HL-60 (cell line): ENCODE data around the gene MYO7A.

ENCODE experiments used
- DNase-seq, 2 experiments: peaks; one replicate each; pipeline ENCODE4 v3.0.0-alpha.2; 2010 to 2020; ENCODE audit warnings: low read depth in 1 of 2, low spot score in 1 of 2
- H3K27ac ChIP-seq: fragments of 250-450 bp; sonication (Bioruptor Pico); replicated peaks from 2 replicates; pipeline ENCODE4 v1.5.1; 2020; ENCODE audit warnings: mild to moderate bottlenecking, moderate library complexity
- H3K27me3 ChIP-seq: fragments of 250-450 bp; sonication (Bioruptor Pico); 2 replicates; pipeline ENCODE4 v1.5.1; 2021; ENCODE audit warnings: mild to moderate bottlenecking, moderate library complexity; ENCODE audit not compliant: insufficient read depth, poor library complexity, severe bottlenecking
- H3K4me3 ChIP-seq: replicated peaks from 2 replicates; pipeline ENCODE4 v1.5.1; 2011; ENCODE audit warnings: mild to moderate bottlenecking, control low read depth, low read length; ENCODE audit not compliant: insufficient read depth
- GABPA ChIP-seq: IDR thresholded peaks from 2 replicates; pipeline ENCODE4 v1.6.1; 2012; ENCODE audit warnings: low read depth
- POLR2AphosphoS5 ChIP-seq: IDR thresholded peaks from 2 replicates; pipeline ENCODE4 v1.6.1; 2012; ENCODE audit warnings: low read depth
- REST ChIP-seq: IDR thresholded peaks from 2 replicates; pipeline ENCODE4 v1.6.1; 2012; ENCODE audit warnings: low read depth; ENCODE audit not compliant: insufficient replicate concordance
- SPI1 ChIP-seq: IDR thresholded peaks from 2 replicates; pipeline ENCODE4 v1.6.1; 2012; ENCODE audit warnings: low read depth, mild to moderate bottlenecking, borderline replicate concordance
- TF ChIP-seq, protein P1 (sequence below): IDR thresholded peaks from one replicate; pipeline ENCODE4 v1.5.1; 2011; ENCODE audit warnings: low read length, control low read depth, inconsistent platforms; ENCODE audit not compliant: insufficient read depth

Gene MYO7A

DNA sequence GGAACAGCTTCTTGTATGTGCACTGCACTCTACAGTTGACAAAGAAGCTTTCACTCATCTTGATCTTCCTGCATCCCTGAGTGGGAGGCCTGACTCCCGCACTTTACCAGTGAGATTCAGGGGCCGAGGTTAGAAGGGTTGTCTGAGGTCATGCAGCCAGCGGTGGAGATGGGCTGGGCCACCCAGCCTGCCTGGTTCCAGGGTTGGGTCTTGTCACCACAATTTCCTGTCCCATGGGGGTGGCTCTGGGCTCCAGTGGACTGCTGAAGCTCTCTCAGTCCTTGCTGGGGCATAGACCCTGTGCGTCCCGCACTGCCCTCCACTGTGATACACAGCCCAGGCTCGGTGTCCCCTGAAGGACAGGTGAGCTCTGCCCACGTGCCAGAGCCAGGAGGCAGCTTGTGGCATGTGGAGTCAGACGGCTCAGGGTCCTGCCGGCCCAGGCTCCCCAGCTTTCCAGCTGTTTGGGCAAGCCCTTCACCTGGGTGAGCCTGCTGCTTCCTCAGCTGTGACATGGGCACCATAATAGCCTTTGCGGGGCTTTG lies 6.9 kb upstream of the MYO7A start:
- Histone ChIP-seq H3K27me3 (no peaks in the 10 kb centered on the region), H3K27ac (no peak overlapping the region), H3K4me3 (no peak overlapping the region)
- no peak for TF ChIP-seq SPI1
- TF ChIP-seq POLR2AphosphoS5: no peak
- TF ChIP-seq GABPA: no peak
- DNase-seq: no peak

- no peaks in the 10 kb centered on the region for H3K27me3 ChIP-seq
- no peak overlapping the region for H3K27ac ChIP-seq
- no peak for DNase-seq
- H3K4me3 ChIP-seq: no peak overlapping the region
- TF ChIP-seq POLR2AphosphoS5: no peak
Measured at GRCh38 chr11:77121876-77122575, 6.0 kb upstream of the MYO7A start.

DNA sequence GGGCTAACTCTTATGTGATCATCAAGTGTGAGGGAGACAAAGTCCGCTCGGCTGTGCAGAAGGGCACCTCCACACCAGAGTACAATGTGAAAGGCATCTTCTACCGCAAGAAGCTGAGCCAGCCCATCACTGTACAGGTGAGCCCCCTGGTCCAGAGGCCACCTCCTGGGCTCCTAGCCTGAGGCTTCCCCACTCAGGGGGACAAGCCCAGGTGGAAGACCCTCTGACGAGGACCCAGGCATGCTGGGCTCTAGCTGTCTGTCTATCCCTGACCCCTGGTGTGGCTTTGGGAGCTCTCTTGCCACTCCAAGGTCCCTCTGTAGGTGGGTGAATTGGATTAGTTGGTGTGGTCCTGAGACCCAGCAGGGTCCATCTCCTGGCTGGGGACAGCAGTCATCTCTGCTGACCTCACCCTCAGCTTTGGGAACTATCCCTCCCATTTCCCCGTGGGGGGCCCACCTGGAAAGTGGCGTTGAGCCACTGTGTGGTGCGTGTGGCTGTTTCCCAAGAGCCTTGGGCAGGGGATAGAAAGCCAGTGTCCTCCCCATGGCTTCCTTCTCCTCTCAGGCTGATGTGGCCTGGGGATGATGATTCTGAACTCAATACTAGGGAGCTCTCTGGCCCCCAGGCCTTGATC lies 5.4 kb upstream of the MYO7A start:
- Histone ChIP-seq H3K27ac (no peak overlapping the region), H3K4me3 (no peak overlapping the region), H3K27me3 (no peaks in the 10 kb centered on the region)
- DNase-seq: no peak
- TF ChIP-seq SPI1 (no peak), POLR2AphosphoS5 (no peak), GABPA (no peak), REST (no peak)

DNA sequence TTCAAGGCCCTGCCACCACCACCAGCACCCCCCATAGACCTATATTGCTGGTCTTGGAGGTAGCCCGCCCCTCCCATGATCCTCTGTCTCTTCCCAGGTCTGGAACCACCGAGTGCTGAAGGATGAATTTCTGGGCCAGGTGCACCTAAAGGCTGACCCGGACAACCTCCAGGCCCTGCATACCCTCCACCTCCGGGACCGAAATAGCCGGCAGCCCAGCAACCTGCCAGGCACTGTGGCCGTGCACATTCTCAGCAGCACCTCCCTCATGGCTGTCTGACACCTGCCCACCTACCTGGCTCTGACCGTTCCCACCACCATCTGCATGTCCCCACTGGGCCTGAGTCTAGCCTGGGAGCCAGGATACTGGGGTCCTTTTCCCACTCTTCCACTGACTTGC lies 4.5 kb upstream of the MYO7A start:
- Histone ChIP-seq H3K27ac (no peak overlapping the region), H3K27me3 (no peaks in the 10 kb centered on the region), H3K4me3 (no peak overlapping the region)
- TF ChIP-seq SPI1 (no peak), POLR2AphosphoS5 (no peak), REST (no peak), GABPA (no peak)
- TF ChIP-seq, protein P1, sequence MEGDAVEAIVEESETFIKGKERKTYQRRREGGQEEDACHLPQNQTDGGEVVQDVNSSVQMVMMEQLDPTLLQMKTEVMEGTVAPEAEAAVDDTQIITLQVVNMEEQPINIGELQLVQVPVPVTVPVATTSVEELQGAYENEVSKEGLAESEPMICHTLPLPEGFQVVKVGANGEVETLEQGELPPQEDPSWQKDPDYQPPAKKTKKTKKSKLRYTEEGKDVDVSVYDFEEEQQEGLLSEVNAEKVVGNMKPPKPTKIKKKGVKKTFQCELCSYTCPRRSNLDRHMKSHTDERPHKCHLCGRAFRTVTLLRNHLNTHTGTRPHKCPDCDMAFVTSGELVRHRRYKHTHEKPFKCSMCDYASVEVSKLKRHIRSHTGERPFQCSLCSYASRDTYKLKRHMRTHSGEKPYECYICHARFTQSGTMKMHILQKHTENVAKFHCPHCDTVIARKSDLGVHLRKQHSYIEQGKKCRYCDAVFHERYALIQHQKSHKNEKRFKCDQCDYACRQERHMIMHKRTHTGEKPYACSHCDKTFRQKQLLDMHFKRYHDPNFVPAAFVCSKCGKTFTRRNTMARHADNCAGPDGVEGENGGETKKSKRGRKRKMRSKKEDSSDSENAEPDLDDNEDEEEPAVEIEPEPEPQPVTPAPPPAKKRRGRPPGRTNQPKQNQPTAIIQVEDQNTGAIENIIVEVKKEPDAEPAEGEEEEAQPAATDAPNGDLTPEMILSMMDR: no peak
- DNase-seq: no peak

DNA sequence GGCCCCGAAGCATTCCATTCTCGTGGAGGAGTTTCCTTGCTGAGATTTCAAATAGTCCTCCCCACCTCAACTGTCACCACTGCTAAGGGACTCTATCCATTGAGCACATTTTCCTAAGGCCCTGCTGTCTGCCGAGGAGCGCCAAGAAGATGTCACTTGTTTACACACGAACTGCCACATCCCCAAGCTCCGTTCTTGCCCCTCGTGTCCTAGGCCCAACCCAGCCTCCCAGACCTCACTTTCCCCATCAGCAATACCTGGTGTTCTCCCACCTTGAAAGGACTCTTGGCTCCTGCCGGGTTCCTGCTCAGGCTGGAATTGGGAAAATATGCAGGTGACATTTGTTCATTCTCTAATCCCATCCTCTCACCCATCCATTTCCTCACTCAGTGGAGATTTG lies 4.0 kb upstream of the MYO7A start:
- no peaks in the 10 kb centered on the region for H3K27me3 ChIP-seq
- H3K27ac ChIP-seq: no peak overlapping the region
- no peak overlapping the region for H3K4me3 ChIP-seq
- TF ChIP-seq SPI1 (no peak), POLR2AphosphoS5 (no peak), GABPA (no peak), REST (no peak)
- TF ChIP-seq, protein P1: no peak
- DNase-seq: no peak
